GM18507 (cell line): ENCODE measurements around the gene PRR12.
"Not testable (repeated sequence)": the region's sequence is repeated elsewhere in the genome, so short reads cannot be mapped to it uniquely, and the experiment has no call there.

Source experiments
- DNase-seq: peaks from one replicate; pipeline ENCODE4 v3.0.0; 2011; ENCODE audit warnings: low read depth; ENCODE audit not compliant: insufficient read length; ENCODE audit errors: extremely low spot score
- FAIRE-seq: peaks from 2 replicates; lab custom pipeline; 2011; peaks lifted over from hg19 to GRCh38; lab: Jason Lieb, UNC

PRR12 gene

GRCh38 chr19:49613374-49613773 lies 22.4 kb downstream of the PRR12 start:
- FAIRE-seq (no peak), DNase-seq (no peak)

GRCh38 chr19:49614096-49614833 lies 23.3 kb downstream of the PRR12 start:
- DNase-seq (no peak), FAIRE-seq (no peak)

- FAIRE-seq (no peak), DNase-seq (no peak)
Observed at GRCh38 chr19:49615861-49616260, 24.9 kb downstream of the PRR12 start.

- DNase-seq (no peak), FAIRE-seq (no peak)
Observed at GRCh38 chr19:49616532-49616931, 25.6 kb downstream of the PRR12 start.

- no peak for FAIRE-seq
- no peak for DNase-seq
Observed at GRCh38 chr19:49616945-49617344, 26.0 kb downstream of the PRR12 start.

- not testable (repeated sequence) for FAIRE-seq, DNase-seq
Observed at GRCh38 chr19:49617860-49618259, 26.9 kb downstream of the PRR12 start.

- FAIRE-seq (no peak), DNase-seq (no peak)
Observed at GRCh38 chr19:49624967-49625910, 34.3 kb downstream of the PRR12 start.

GRCh38 chr19:49626226-49626625 lies 35.2 kb downstream of the PRR12 start:
- FAIRE-seq (no peak), DNase-seq (no peak)

GRCh38 chr19:49629659-49630058 lies 38.7 kb downstream of the PRR12 start:
- FAIRE-seq (no peak), DNase-seq (no peak)

- no peak for DNase-seq
- FAIRE-seq: no peak
Observed at GRCh38 chr19:49631014-49631588, 40.1 kb downstream of the PRR12 start.

- FAIRE-seq: no peak
Observed at GRCh38 chr19:49631610-49632192, 40.7 kb downstream of the PRR12 start.

GRCh38 chr19:49632576-49632975 lies 41.6 kb downstream of the PRR12 start:
- no peak for FAIRE-seq
- DNase-seq: no peak

More at GRCh38 chr19:49631610-49632192, 40.7 kb downstream of the PRR12 start:
- no peak for DNase-seq

- not testable (repeated sequence) for DNase-seq, FAIRE-seq
Observed at GRCh38 chr19:49633273-49633672, 42.3 kb downstream of the PRR12 start.

GRCh38 chr19:49635530-49636232 lies 44.7 kb downstream of the PRR12 start:
- FAIRE-seq (no peak), DNase-seq (no peak)

GRCh38 chr19:49636233-49636932 lies 45.4 kb downstream of the PRR12 start:
- FAIRE-seq (no peak), DNase-seq (no peak)

- no peak for DNase-seq
- FAIRE-seq: no peak
Observed at GRCh38 chr19:49637821-49638738, 47.1 kb downstream of the PRR12 start.

GRCh38 chr19:49639401-49640112 lies 48.6 kb downstream of the PRR12 start:
- no peak for DNase-seq
- FAIRE-seq: no peak
